ENCODE data around the gene PKP2. TPM values are rescaled to one million over a fixed set of nuclear protein-coding genes. Genes with fewer than 3 reads are reported as not detected.
A peak's percentile ranks its signal among the peaks of the same experiment; 100 is the strongest.

The PKP2 gene
- total and polyA plus RNA-seq, 2 donors (not counting 3 experiments of a cell fraction or from before 2014, with no cell fraction given), result 1.4 to 6.5 TPM

DNA sequence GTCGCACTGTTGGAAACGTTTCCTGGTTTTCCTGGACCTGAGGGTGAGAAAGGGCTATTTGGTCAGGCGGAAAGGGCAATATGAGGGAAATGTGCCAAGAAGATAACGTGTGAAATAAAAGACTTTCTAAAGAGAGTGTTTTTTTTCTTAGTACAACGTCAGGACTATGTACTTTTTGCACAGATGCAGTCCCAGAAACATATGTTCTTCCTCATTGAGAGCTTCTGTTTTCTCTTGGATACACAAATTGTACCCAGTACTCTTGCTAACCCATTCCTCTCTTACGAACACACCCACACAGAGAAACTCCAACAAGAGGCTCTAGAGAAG lies 669 bp upstream of the PKP2 start:
- DNase-seq (ENCODE audit: low read depth, low spot score) (no peak), FAIRE-seq (peak; percentile 55)
- Histone ChIP-seq H3K4me3 (replicated peaks in 1 of 3; ENCODE audit: insufficient read depth in 1 of 3, low read depth in 1 of 3, low read length in 3 of 3) (peak overlapping the region in 2 of 3 experiments; percentile 48 to 58), H2AFZ (ENCODE audit: low read depth, low read length) (peak overlapping the region; percentile 81), H3K4me1 (ENCODE audit: control insufficient read depth, extremely low read depth, insufficient read depth, low read length) (peaks cover 6% of the 10 kb centered on the region), H3K4me2 (ENCODE audit: insufficient read depth, low read length) (peak overlapping the region; percentile 64), H3K27me3 (ENCODE audit: control insufficient read depth in 2 of 2, insufficient read depth in 2 of 2, low read length in 2 of 2) (peaks cover 8 to 15% of the 10 kb centered on the region in 2 experiments), H4K20me1 (replicated peaks; ENCODE audit: control insufficient read depth, extremely low read depth, insufficient read depth, low read length) (no peaks in the 10 kb centered on the region), H3K9me1 (replicated peaks; ENCODE audit: control insufficient read depth, extremely low read depth, insufficient read depth, low read length) (no peaks in the 10 kb centered on the region), H3K9ac (replicated peaks; ENCODE audit: extremely low read depth, insufficient read depth, low read length) (no peak overlapping the region), H3K27ac (ENCODE audit: insufficient read depth, low read depth, low read length) (no peak overlapping the region), H3K9me3 (replicated peaks; ENCODE audit: control insufficient read depth, insufficient read depth, low read length) (no peaks in the 10 kb centered on the region), H3K79me2 (ENCODE audit: control insufficient read depth, insufficient read depth, low read length) (no peaks in the 10 kb centered on the region), H3K36me3 (ENCODE audit: control insufficient read depth in 2 of 2, extremely low read depth in 1 of 2, insufficient read depth in 2 of 2, low read length in 2 of 2) (no peaks in the 10 kb centered on the region)
- BruUV-seq (replicated peaks), result TSS peak; percentile 39
- intact Hi-C loops (cut with micrococcal nuclease), result no loop called here
- POLR2A ChIA-PET, result interaction anchor here (0.7 kb wide), 1 partner anchor 141 kb away, joined by 3 read pairs; the partner anchor contains the start of gene YARS2
- CTCF ChIA-PET, result interaction anchor here (1.2 to 1.6 kb wide), 3 partner anchors 22 to 1125 kb away, joined by 3 to 13 read pairs (median 10); partner anchors contain the start of genes ALG10 and YARS2
- TF ChIP-seq, protein P1, sequence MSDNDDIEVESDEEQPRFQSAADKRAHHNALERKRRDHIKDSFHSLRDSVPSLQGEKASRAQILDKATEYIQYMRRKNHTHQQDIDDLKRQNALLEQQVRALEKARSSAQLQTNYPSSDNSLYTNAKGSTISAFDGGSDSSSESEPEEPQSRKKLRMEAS (IDR thresholded peaks at IDR 0.05; ENCODE audit: insufficient read depth, insufficient read length), result no peak
- TF ChIP-seq FOS (IDR thresholded peaks at IDR 0.05; ENCODE audit: borderline replicate concordance, insufficient read depth, low read length), result no peak
- TF ChIP-seq CTCF (IDR thresholded peaks at IDR 0.05; ENCODE audit: extremely low read depth in 1 of 2, insufficient read depth in 1 of 2, low read depth in 1 of 2, low read length in 2 of 2), result no peak
- TF ChIP-seq EZH2 (IDR thresholded peaks at IDR 0.05; ENCODE audit: borderline replicate concordance, low read depth, low read length, severe bottlenecking), result no peak
- no peak for TF ChIP-seq MYC (IDR thresholded peaks at IDR 0.05; ENCODE audit: low read depth, low read length)
- TF ChIP-seq POLR2AphosphoS5 (IDR thresholded peaks at IDR 0.05; ENCODE audit: insufficient read depth, low read depth, low read length), result no peak
- TF ChIP-seq GATA2 (IDR thresholded peaks at IDR 0.05; ENCODE audit: insufficient read depth, insufficient read length, low read depth, low read length), result no peak
- TF ChIP-seq POLR2A (IDR thresholded peaks at IDR 0.05; ENCODE audit: low read depth, low read length), result no peak
- TF ChIP-seq JUN (IDR thresholded peaks at IDR 0.05; ENCODE audit: borderline replicate concordance, insufficient read depth, insufficient read length, low read depth), result no peak
- dilution Hi-C loops (cut with MboI; ENCODE audit: extremely low pct_ligation_motif_present, low sequenced_read_pairs), result no loop called here
